Umbilical cord (tissue), 2 donors: ENCODE data around the gene TAF15. TPM values are rescaled to one million over a fixed set of nuclear protein-coding genes. Genes with fewer than 3 reads are reported as not detected.

Experiments used
- DNase-seq: peaks from one replicate; pipeline ENCODE4 v3.0.0-alpha.2; 2015; ENCODE audit warnings: low spot score
- total RNA-seq: library from RNA; depleted of rRNA; stranded (reverse); fragments of >200 nt; gene quantifications from one replicate; pipeline ENCODE4 v1.2.3, GENCODE V29; 2014; ENCODE audit warnings: low replicate concordance; ENCODE audit not compliant: insufficient read depth

TAF15 gene
- total RNA-seq, 1 donor from 2014 or later = 33.0 TPM

GRCh38 chr17:35786941-35787432, 22.3 kb upstream of the TAF15 start:
- DNase-seq = peak; percentile 94

GRCh38 chr17:35788477-35789368, 20.6 kb upstream of the TAF15 start:
- peak; percentile 92 for DNase-seq

- no peak for DNase-seq
These were observed 18.4 kb upstream of the TAF15 start for GRCh38 chr17:35790841-35791240.

GRCh38 chr17:35791681-35792350, 17.5 kb upstream of the TAF15 start:
- DNase-seq = no peak

- DNase-seq = no peak
These were observed 16.0 kb upstream of the TAF15 start for GRCh38 chr17:35793257-35793656.

GRCh38 chr17:35795007-35795870, 14.0 kb upstream of the TAF15 start, which contains the start of gene MMP28:
TSS of gene MMP28 (minus strand) at chr17:35795641. CDS start at chr17:35795377, 264 bp downstream.
- DNase-seq = peak; percentile 55

GRCh38 chr17:35795871-35796265, 13.4 kb upstream of the TAF15 start:
- no peak for DNase-seq

GRCh38 chr17:35796942-35797341, 12.3 kb upstream of the TAF15 start:
- DNase-seq = no peak

- no peak for DNase-seq
These were observed 11.9 kb upstream of the TAF15 start for GRCh38 chr17:35797370-35797769.

GRCh38 chr17:35797918-35798317, 11.4 kb upstream of the TAF15 start:
- no peak for DNase-seq

GRCh38 chr17:35799942-35800341, 9.3 kb upstream of the TAF15 start:
- peak; percentile 86 for DNase-seq

GRCh38 chr17:35801583-35802224, 7.6 kb upstream of the TAF15 start:
- peak; percentile 96 for DNase-seq

GRCh38 chr17:35804658-35805192, 4.6 kb upstream of the TAF15 start:
- DNase-seq = peak; percentile 97

GRCh38 chr17:35807371-35808144, 1.7 kb upstream of the TAF15 start:
- no peak for DNase-seq

- no peak for DNase-seq
These were observed 883 bp upstream of the TAF15 start for GRCh38 chr17:35808240-35808961.

- no peak for DNase-seq
These were observed 674 bp downstream of the TAF15 start for GRCh38 chr17:35809855-35810461.

- DNase-seq = no peak
These were observed 2.5 kb downstream of the TAF15 start for GRCh38 chr17:35811759-35812158.

GRCh38 chr17:35812456-35812855, 3.2 kb downstream of the TAF15 start:
- no peak for DNase-seq

GRCh38 chr17:35816723-35817122, 7.4 kb downstream of the TAF15 start:
- DNase-seq = no peak
